Fibroblast of pulmonary artery (primary cell): ENCODE data around the gene FIG4.
"Not testable (repeated sequence)": the region's sequence is repeated elsewhere in the genome, so short reads cannot be mapped to it uniquely, and the experiment has no call there.

ENCODE experiments used
- DNase-seq: peaks from one replicate; pipeline ENCODE4 v3.0.0-alpha.2; 2010; ENCODE audit warnings: low read depth
- H3K4me3 ChIP-seq: replicated peaks from 2 replicates; pipeline ENCODE4 v1.5.1; 2011; ENCODE audit warnings: low read depth, mild to moderate bottlenecking, control low read depth, low read length, moderate library complexity
- CTCF ChIP-seq: IDR thresholded peaks from 2 replicates; pipeline ENCODE4 v1.5.1; 2011; ENCODE audit warnings: mild to moderate bottlenecking, control low read depth, low read length, inconsistent platforms; ENCODE audit errors: missing control alignments

The FIG4 gene

GRCh38 chr6:109861946-109862345 lies 170.8 kb downstream of the FIG4 start:
- TF ChIP-seq CTCF: no peak
- DNase-seq: no peak
- no peak overlapping the region for H3K4me3 ChIP-seq

- no peak for TF ChIP-seq CTCF
- no peak for DNase-seq
- no peak overlapping the region for H3K4me3 ChIP-seq
Observed at GRCh38 chr6:109864050-109864449, 173.0 kb downstream of the FIG4 start.

- no peak for TF ChIP-seq CTCF
- no peak overlapping the region for H3K4me3 ChIP-seq
- no peak for DNase-seq
Observed at GRCh38 chr6:109865968-109866367, 174.9 kb downstream of the FIG4 start.

- peak; percentile 33 for DNase-seq
- no peak for TF ChIP-seq CTCF
- no peak overlapping the region for H3K4me3 ChIP-seq
Observed at GRCh38 chr6:109867009-109867969, 176.2 kb downstream of the FIG4 start.

- peak; percentile 13 for DNase-seq
- no peak overlapping the region for H3K4me3 ChIP-seq
- no peak for TF ChIP-seq CTCF
Observed at GRCh38 chr6:109867970-109868358, 176.9 kb downstream of the FIG4 start.

- H3K4me3 ChIP-seq: not testable (repeated sequence)
- peak; percentile 20 for DNase-seq
Observed at GRCh38 chr6:109869398-109870088, 178.4 kb downstream of the FIG4 start.

- no peak overlapping the region for H3K4me3 ChIP-seq
- no peak for DNase-seq
- no peak for TF ChIP-seq CTCF
Observed at GRCh38 chr6:109870089-109870410, 179.0 kb downstream of the FIG4 start.
